MM.1S (cell line): ENCODE results near the gene RTL9.
"Not testable (repeated sequence)": the region's sequence is repeated elsewhere in the genome, so short reads cannot be mapped to it uniquely, and the experiment has no call there.

ENCODE experiments used
- DNase-seq: peaks from one replicate; pipeline ENCODE4 v3.0.0-alpha.2; 2015
- H2AFZ ChIP-seq: fragments of 300-600 bp; sonication (generic); 2 replicates; pipeline ENCODE4 v1.6.0; 2016; ENCODE audit warnings: antibody characterized with exemption, low read length
- H3F3A ChIP-seq: fragments of 300-600 bp; sonication (generic); 2 replicates; pipeline ENCODE4 v1.6.1; 2016; ENCODE audit warnings: mild to moderate bottlenecking, antibody characterized with exemption, low read length, moderate library complexity, mixed read lengths; ENCODE audit not compliant: insufficient read depth
- H3K27ac ChIP-seq: fragments of 300-600 bp; sonication (generic); 2 replicates; pipeline ENCODE4 v1.5.1; 2016; ENCODE audit warnings: mild to moderate bottlenecking, low read length
- H3K27me3 ChIP-seq: fragments of 300-600 bp; sonication (generic); replicated peaks from 2 replicates; pipeline ENCODE4 v1.6.0; 2016; ENCODE audit warnings: low read length; ENCODE audit not compliant: insufficient read depth
- H3K36me3 ChIP-seq: fragments of 300-600 bp; sonication (generic); replicated peaks from 2 replicates; pipeline ENCODE4 v1.6.1; 2016; ENCODE audit warnings: mild to moderate bottlenecking, low read length, mixed read lengths; ENCODE audit not compliant: insufficient read depth
- H3K4me1 ChIP-seq: fragments of 300-600 bp; sonication (generic); 2 replicates; pipeline ENCODE4 v1.6.1; 2016; ENCODE audit warnings: low read length, mixed read lengths
- H3K4me2 ChIP-seq: fragments of 300-600 bp; sonication (generic); 2 replicates; pipeline ENCODE4 v1.6.0; 2016; ENCODE audit warnings: low read depth, low read length
- H3K4me3 ChIP-seq: fragments of 300-600 bp; sonication (generic); 2 replicates; pipeline ENCODE4 v1.5.1; 2016; ENCODE audit warnings: low read length, mixed read lengths
- H3K79me2 ChIP-seq: fragments of 300-600 bp; sonication (generic); 2 replicates; pipeline ENCODE4 v1.6.1; 2016; ENCODE audit warnings: mixed run types, low read length, mixed read lengths
- H3K9ac ChIP-seq: fragments of 300-600 bp; sonication (generic); 2 replicates; pipeline ENCODE4 v1.6.1; 2016; ENCODE audit warnings: low read length, mixed read lengths
- H3K9me2 ChIP-seq: fragments of 300-600 bp; sonication (generic); replicated peaks from 2 replicates; pipeline ENCODE4 v1.6.1; 2016; ENCODE audit warnings: mild to moderate bottlenecking, low read length, mixed read lengths; ENCODE audit not compliant: insufficient read depth
- H3K9me3 ChIP-seq: fragments of 300-600 bp; sonication (generic); replicated peaks from 2 replicates; pipeline ENCODE4 v1.6.1; 2016; ENCODE audit warnings: mild to moderate bottlenecking, low read length, mixed read lengths; ENCODE audit not compliant: insufficient read depth
- H4K20me1 ChIP-seq: fragments of 300-600 bp; sonication (generic); 2 replicates; pipeline ENCODE4 v1.6.1; 2016; ENCODE audit warnings: mild to moderate bottlenecking, low read length, moderate library complexity, mixed read lengths; ENCODE audit not compliant: insufficient read depth
- EZH2 ChIP-seq: fragments of 300-600 bp; sonication (generic); optimal IDR thresholded peaks from 2 replicates; pipeline ENCODE3; 2017; ENCODE audit warnings: low read depth, mild to moderate bottlenecking, antibody characterized with exemption, low read length, mixed read lengths
- EZH2phosphoT487 ChIP-seq: fragments of 300-600 bp; sonication (generic); IDR thresholded peaks from 2 replicates; pipeline ENCODE4 v1.6.1; 2018; ENCODE audit warnings: antibody characterized with exemption, low read length
- TF ChIP-seq, protein P1 (sequence below): fragments of 300-600 bp; sonication (generic); IDR thresholded peaks from 2 replicates; pipeline ENCODE4 v1.5.1; 2016; ENCODE audit warnings: antibody characterized with exemption, low read length, mixed read lengths

RTL9 gene

DNA sequence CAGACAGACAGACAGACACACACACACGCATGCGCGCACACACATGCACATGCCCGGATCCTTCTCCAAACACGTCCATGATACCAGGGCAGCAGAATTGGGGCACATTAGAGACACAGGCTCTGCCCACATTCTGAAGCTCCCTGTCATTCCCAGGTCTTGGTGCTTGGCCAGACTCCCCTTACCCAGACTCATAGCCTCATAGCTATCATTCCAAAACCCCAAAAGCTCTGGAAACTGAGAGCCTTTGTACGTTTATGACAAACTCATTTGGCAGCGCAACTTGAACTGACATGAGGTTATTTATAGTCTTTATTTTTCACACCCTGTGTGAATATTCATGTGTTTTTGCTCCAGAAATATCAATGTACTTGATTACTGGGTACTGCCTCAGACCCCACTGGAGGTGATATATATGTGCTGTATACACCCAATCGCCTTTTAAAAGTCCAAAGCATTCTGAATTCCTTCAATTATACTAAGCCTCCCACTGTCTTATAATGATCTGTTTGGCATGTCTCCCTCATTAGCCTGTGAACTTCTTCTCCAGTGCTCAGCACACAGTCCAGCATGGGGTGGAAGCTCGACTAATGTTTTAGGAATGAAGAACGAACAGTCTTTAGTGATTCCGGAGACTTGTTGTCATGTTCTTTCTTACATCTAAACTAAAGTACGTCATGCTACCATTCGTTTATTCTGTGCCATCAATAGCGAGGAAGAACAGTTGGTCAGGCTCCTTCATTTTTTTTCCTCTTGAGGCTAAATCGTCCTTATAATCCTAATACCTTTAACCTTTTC, 45.0 kb downstream of the RTL9 start:
- H3K4me2 ChIP-seq = no peak overlapping the region
- H3K9me2 ChIP-seq = no peaks in the 10 kb centered on the region
- no peak overlapping the region for H3K9ac ChIP-seq
- no peak for DNase-seq
- no peak for TF ChIP-seq EZH2
- TF ChIP-seq, protein P1, sequence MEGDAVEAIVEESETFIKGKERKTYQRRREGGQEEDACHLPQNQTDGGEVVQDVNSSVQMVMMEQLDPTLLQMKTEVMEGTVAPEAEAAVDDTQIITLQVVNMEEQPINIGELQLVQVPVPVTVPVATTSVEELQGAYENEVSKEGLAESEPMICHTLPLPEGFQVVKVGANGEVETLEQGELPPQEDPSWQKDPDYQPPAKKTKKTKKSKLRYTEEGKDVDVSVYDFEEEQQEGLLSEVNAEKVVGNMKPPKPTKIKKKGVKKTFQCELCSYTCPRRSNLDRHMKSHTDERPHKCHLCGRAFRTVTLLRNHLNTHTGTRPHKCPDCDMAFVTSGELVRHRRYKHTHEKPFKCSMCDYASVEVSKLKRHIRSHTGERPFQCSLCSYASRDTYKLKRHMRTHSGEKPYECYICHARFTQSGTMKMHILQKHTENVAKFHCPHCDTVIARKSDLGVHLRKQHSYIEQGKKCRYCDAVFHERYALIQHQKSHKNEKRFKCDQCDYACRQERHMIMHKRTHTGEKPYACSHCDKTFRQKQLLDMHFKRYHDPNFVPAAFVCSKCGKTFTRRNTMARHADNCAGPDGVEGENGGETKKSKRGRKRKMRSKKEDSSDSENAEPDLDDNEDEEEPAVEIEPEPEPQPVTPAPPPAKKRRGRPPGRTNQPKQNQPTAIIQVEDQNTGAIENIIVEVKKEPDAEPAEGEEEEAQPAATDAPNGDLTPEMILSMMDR = no peak
- H4K20me1 ChIP-seq = no peaks in the 10 kb centered on the region
- no peaks in the 10 kb centered on the region for H3K36me3 ChIP-seq
- H3F3A ChIP-seq = no peaks in the 10 kb centered on the region
- no peaks in the 10 kb centered on the region for H3K27me3 ChIP-seq
- no peak overlapping the region for H3K27ac ChIP-seq
- no peaks in the 10 kb centered on the region for H3K9me3 ChIP-seq
- no peaks in the 10 kb centered on the region for H3K79me2 ChIP-seq
- peaks cover 11% of the 10 kb centered on the region for H3K4me1 ChIP-seq
- H2AFZ ChIP-seq = no peak overlapping the region
- no peak overlapping the region for H3K4me3 ChIP-seq

DNA sequence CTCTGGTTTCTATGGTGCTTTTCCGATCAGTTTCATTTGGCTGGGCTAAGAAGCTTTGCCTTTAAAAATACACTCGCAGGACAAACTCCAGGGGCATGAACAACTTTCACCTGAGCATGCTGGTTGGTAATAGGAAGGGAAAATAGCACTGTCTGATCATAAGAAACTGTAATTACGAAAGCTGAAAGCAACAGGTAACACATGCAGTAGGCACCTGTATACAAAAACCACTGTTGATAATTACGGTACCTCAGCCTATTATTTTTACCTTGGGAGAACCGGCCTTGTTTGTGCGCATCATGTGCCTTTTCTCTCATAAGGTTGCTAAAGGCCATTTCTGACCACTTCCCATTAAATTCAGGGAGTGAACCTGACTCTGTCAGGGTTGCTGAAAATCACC, 45.7 kb downstream of the RTL9 start:
- Histone ChIP-seq H3K79me2 (no peaks in the 10 kb centered on the region), H3K4me1 (peaks cover 11% of the 10 kb centered on the region), H2AFZ (no peak overlapping the region), H3K4me3 (no peak overlapping the region), H3K27ac (no peak overlapping the region), H4K20me1 (no peaks in the 10 kb centered on the region), H3K9ac (no peak overlapping the region), H3K36me3 (no peaks in the 10 kb centered on the region), H3K27me3 (no peaks in the 10 kb centered on the region), H3F3A (no peaks in the 10 kb centered on the region), H3K4me2 (no peak overlapping the region), H3K9me2 (no peaks in the 10 kb centered on the region), H3K9me3 (no peaks in the 10 kb centered on the region)
- TF ChIP-seq, protein P1 = no peak
- TF ChIP-seq EZH2phosphoT487 (no peak), EZH2 (no peak)
- DNase-seq = no peak

DNA sequence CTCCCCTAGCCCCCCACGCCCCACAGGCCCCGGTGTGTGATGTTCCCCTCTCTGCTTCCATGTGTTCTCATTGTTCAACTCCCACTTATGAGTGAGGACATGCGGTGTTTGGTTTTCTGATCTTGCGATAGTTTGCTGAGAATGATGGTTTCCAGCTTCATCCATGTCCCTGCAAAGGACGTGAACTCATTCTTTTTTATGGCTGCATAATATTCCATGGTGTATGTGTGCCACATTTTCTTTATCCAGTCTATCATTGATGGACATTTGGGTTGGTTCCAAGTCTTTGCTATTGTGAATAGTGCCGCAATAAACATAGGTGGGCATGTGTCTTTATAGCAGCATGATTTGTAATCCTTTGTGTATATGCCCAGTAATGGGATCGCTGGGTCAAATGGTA, 47.6 kb downstream of the RTL9 start:
- H3K4me1 ChIP-seq = peaks cover 11% of the 10 kb centered on the region

DNA sequence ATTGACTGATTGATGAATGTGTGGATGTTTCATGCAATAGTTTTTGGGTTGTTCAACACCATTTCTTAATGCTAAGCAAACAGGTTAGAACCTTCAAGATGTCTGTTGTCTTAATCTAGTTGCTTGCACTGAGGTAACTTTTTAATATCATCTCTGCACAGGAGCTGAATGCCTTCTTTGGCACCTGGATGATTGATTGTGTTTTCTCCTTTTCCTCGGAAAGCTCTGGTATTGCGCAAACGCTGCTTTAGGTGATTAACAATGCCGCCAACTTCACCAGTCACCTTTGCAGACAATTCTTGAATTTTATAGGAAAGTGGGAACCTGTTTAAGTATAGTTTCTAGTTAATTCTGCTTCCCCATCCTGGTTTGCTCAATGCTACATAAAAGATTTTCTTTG, 48.2 kb downstream of the RTL9 start:
- Histone ChIP-seq H3K9me3 (no peaks in the 10 kb centered on the region), H3K4me3 (no peak overlapping the region), H2AFZ (no peak overlapping the region), H4K20me1 (no peaks in the 10 kb centered on the region), H3K9ac (no peak overlapping the region), H3K9me2 (no peaks in the 10 kb centered on the region), H3K27ac (no peak overlapping the region), H3K27me3 (no peaks in the 10 kb centered on the region), H3K4me2 (no peak overlapping the region), H3F3A (no peaks in the 10 kb centered on the region), H3K36me3 (no peaks in the 10 kb centered on the region), H3K4me1 (peaks cover 13% of the 10 kb centered on the region), H3K79me2 (no peaks in the 10 kb centered on the region)
- no peak for DNase-seq
- TF ChIP-seq EZH2phosphoT487 (no peak), EZH2 (no peak)
- TF ChIP-seq, protein P1 = no peak

More for the DNA sequence above, 47.6 kb downstream of the RTL9 start:
- H3K79me2 ChIP-seq, H2AFZ ChIP-seq, H3K4me2 ChIP-seq, H3K4me3 ChIP-seq, H3K9ac ChIP-seq, H3K27me3 ChIP-seq, H3F3A ChIP-seq, DNase-seq, H3K27ac ChIP-seq, H4K20me1 ChIP-seq, H3K9me3 ChIP-seq, H3K36me3 ChIP-seq, H3K9me2 ChIP-seq: not testable (repeated sequence)
